IMR-90 (cell line): ENCODE results near the gene CTSH. TPM values are rescaled to one million over a fixed set of nuclear protein-coding genes. Genes with fewer than 3 reads are reported as not detected.

Source experiments
- ATAC-seq: fragments of 200-7000 bp; cut with Tn5 transposase; 2 replicates; pipeline ENCODE4 v1.9.1; 2020; ENCODE audit warnings: low read depth, mild to moderate bottlenecking, moderate library complexity
- BruUV-seq: library from RNA; stranded (reverse); fragments of 400-500 nt; replicated peaks from 2 replicates; lab custom pipeline; 2021; lab: Mats Ljungman, UMichigan
- CTCF ChIA-PET: fragments of 300-600 bp; formaldehyde crosslinking; extraction: SDS; loops from one replicate; lab custom pipeline; 2021; ENCODE audit warnings: antibody characterized with exemption; lab: Yijun Ruan, JAX
- POLR2A ChIA-PET: fragments of 300-600 bp; sonication (Branson Sonifier 250); formaldehyde crosslinking; loops from one replicate; lab custom pipeline; 2022; ENCODE audit warnings: antibody characterized with exemption; ENCODE audit not compliant: unreplicated experiment; lab: Charles Lee
- DNase-seq: peaks from one replicate; pipeline ENCODE4 v3.0.0; 2013
- H2AFZ ChIP-seq: replicated peaks from 2 replicates; pipeline ENCODE3; 2013; ENCODE audit warnings: low read length, mild to moderate bottlenecking; ENCODE audit not compliant: poor library complexity
- H2AK5ac ChIP-seq: 2 replicates; pipeline ENCODE4 v1.6.1; 2013; ENCODE audit warnings: low read depth, low read length, inconsistent platforms
- H2AK9ac ChIP-seq: replicated peaks from 2 replicates; pipeline ENCODE3; 2013; ENCODE audit warnings: mild to moderate bottlenecking, low read depth, low read length, moderate library complexity; ENCODE audit not compliant: poor library complexity
- H2BK120ac ChIP-seq: 2 replicates; pipeline ENCODE4 v1.6.1; 2013; ENCODE audit warnings: low read depth, low read length, inconsistent platforms
- H2BK15ac ChIP-seq: 3 replicates; pipeline ENCODE4 v1.6.1; 2013; ENCODE audit warnings: low read depth, low read length, inconsistent platforms
- H2BK20ac ChIP-seq: 2 replicates; pipeline ENCODE4 v1.6.1; 2013; ENCODE audit warnings: low read depth, mild to moderate bottlenecking, inconsistent platforms, low read length, moderate library complexity
- H2BK5ac ChIP-seq: 2 replicates; pipeline ENCODE4 v1.6.1; 2013; ENCODE audit warnings: mild to moderate bottlenecking, low read depth, low read length, inconsistent platforms; ENCODE audit not compliant: poor library complexity, severe bottlenecking
- H3K14ac ChIP-seq: replicated peaks from 2 replicates; pipeline ENCODE4 v1.6.1; 2013; ENCODE audit warnings: low read depth, low read length, inconsistent platforms
- H3K18ac ChIP-seq: 2 replicates; pipeline ENCODE4 v1.6.1; 2013; ENCODE audit warnings: low read depth, low read length, control low read depth
- H3K23ac ChIP-seq: 2 replicates; pipeline ENCODE4 v1.6.1; 2013; ENCODE audit warnings: low read depth, low read length, inconsistent platforms
- H3K27ac ChIP-seq: 2 replicates; pipeline ENCODE4 v1.5.1; 2013; ENCODE audit warnings: mild to moderate bottlenecking, control low read depth, low read length; ENCODE audit not compliant: insufficient read depth
- H3K27me3 ChIP-seq: 2 replicates; pipeline ENCODE4 v1.6.1; 2013; ENCODE audit warnings: low read length; ENCODE audit not compliant: control insufficient read depth, insufficient read depth
- H3K36me3 ChIP-seq: 2 replicates; pipeline ENCODE4 v1.6.1; 2013; ENCODE audit warnings: low read length, mixed read lengths; ENCODE audit not compliant: control insufficient read depth, insufficient read depth
- H3K4ac ChIP-seq: 2 replicates; pipeline ENCODE4 v1.6.1; 2013; ENCODE audit warnings: low read depth, low read length, inconsistent platforms
- H3K4me1 ChIP-seq: 2 replicates; pipeline ENCODE4 v1.6.1; 2013; ENCODE audit warnings: low read length, mixed read lengths; ENCODE audit not compliant: control insufficient read depth, insufficient read depth
- H3K4me2 ChIP-seq: 2 replicates; pipeline ENCODE4 v1.6.1; 2013; ENCODE audit warnings: low read depth, mild to moderate bottlenecking, control low read depth, low read length, moderate library complexity
- H3K4me3 ChIP-seq: 2 replicates; pipeline ENCODE4 v1.5.1; 2013; ENCODE audit warnings: low read depth, mild to moderate bottlenecking, control low read depth, low read length, moderate library complexity; ENCODE audit not compliant: insufficient read depth
- H3K56ac ChIP-seq: 2 replicates; pipeline ENCODE4 v1.6.1; 2013; ENCODE audit warnings: low read length, inconsistent platforms; ENCODE audit not compliant: insufficient read depth; ENCODE audit errors: extremely low read depth
- H3K79me1 ChIP-seq, 2 experiments: 2 replicates each; pipeline ENCODE4 v1.6.1; 2013; ENCODE audit warnings: low read length in 2 of 2, inconsistent platforms in 1 of 2, low read depth in 1 of 2
- H3K9ac ChIP-seq: 2 replicates; pipeline ENCODE4 v1.6.1; 2013; ENCODE audit warnings: low read depth, low read length, control low read depth
- H3K9me1 ChIP-seq: 2 replicates; pipeline ENCODE4 v1.6.1; 2013; ENCODE audit warnings: low read length, inconsistent platforms; ENCODE audit not compliant: insufficient read depth
- H3K9me3 ChIP-seq: 2 replicates; pipeline ENCODE4 v1.6.1; 2013; ENCODE audit warnings: low read length; ENCODE audit not compliant: control insufficient read depth, insufficient read depth
- H4K20me1 ChIP-seq: 2 replicates; pipeline ENCODE4 v1.6.1; 2013; ENCODE audit warnings: low read length, inconsistent platforms; ENCODE audit not compliant: insufficient read depth
- H4K5ac ChIP-seq: 2 replicates; pipeline ENCODE4 v1.6.1; 2013; ENCODE audit warnings: mild to moderate bottlenecking, low read depth, low read length, control low read depth
- H4K8ac ChIP-seq, 2 experiments: 2 replicates each; pipeline ENCODE4 v1.6.1; 2013; ENCODE audit warnings: low read depth in 2 of 2, low read length in 2 of 2, control low read depth in 1 of 2, inconsistent platforms in 1 of 2
- H4K91ac ChIP-seq: 2 replicates; pipeline ENCODE4 v1.6.1; 2013; ENCODE audit warnings: low read depth, low read length, inconsistent platforms; ENCODE audit not compliant: insufficient read depth
- CEBPB ChIP-seq: IDR thresholded peaks from 2 replicates; pipeline ENCODE4 v1.6.1; 2012; ENCODE audit warnings: low read depth, low read length, improper control_type of control experiment
- CTCF ChIP-seq: conservative IDR thresholded peaks from 2 replicates; pipeline ENCODE4 v1.5.1; 2012; ENCODE audit warnings: mild to moderate bottlenecking, low read depth, low read length, improper control_type of control experiment
- FOS ChIP-seq: fragments of 150-350 bp; IDR thresholded peaks from 2 replicates; pipeline ENCODE4 v1.6.1; 2016; ENCODE audit warnings: low read depth, low read length
- WGBS, 2 experiments: methylation state at CpG; one replicate each; pipeline versions ENCODE4 v1.1.5 to v1.1.7; 2013; ENCODE audit warnings: missing lambda C conversion rate in 2 of 2; ENCODE audit not compliant: insufficient read length in 1 of 2; ENCODE audit errors: extremely low coverage in 2 of 2; 5-methylcytosine and 5-hydroxymethylcytosine counted together
- dilution Hi-C: fragments of 300-500 bp; cut with HindIII; formaldehyde crosslinking; loops from one replicate; pipeline ENCODE4 v1.14.3; 2018; ENCODE audit warnings: low sequenced_read_pairs; ENCODE audit not compliant: unreplicated experiment
- in situ Hi-C: fragments of 300-500 bp; cut with MboI; formaldehyde crosslinking; loops from 3 replicates; pipeline ENCODE4 v1.14.3; 2019; ENCODE audit warnings: low sequenced_read_pairs, inconsistent platforms, mixed read lengths
- intact Hi-C: fragments of 100-400 bp; cut with micrococcal nuclease; formaldehyde crosslinking; loops from 2 replicates; pipeline ENCODE4 v1.10.0; 2022
- polyA plus RNA-seq, 3 experiments: library from polyadenylated mRNA; depleted of rRNA; stranded (reverse); fragments of >200 nt; gene quantifications; 2 replicates each; pipeline ENCODE4 v1.2.3, GENCODE V29; 2012; ENCODE audit warnings: low replicate concordance in 1 of 3
- total RNA-seq: library from RNA; depleted of rRNA; stranded (reverse); fragments of >200 nt; gene quantifications from 2 replicates; pipeline ENCODE4 v1.2.3, GENCODE V29; 2012

Gene CTSH
- total and polyA plus RNA-seq, 2 of the 4 experiments (the other 2 are of a cell fraction) = 11.7 to 13.9 TPM

GRCh38 chr15:78951841-78952238, 7.0 kb upstream of the CTSH start:
- Histone ChIP-seq H3K79me1 (no peaks in the 10 kb centered on the region), H3K9me1 (peaks cover 8% of the 10 kb centered on the region; the same call in 1 of the 2 replicates), H3K14ac (no peak overlapping the region), H2AK5ac (no peak overlapping the region), H3K9ac (no peak overlapping the region), H2AK9ac (no peak overlapping the region), H3K9me3 (no peaks in the 10 kb centered on the region), H3K4me3 (no peak overlapping the region), H2BK20ac (no peak overlapping the region), H2BK5ac (no peak overlapping the region), H3K23ac (no peak overlapping the region), H3K4me2 (no peak overlapping the region), H3K56ac (no peak overlapping the region), H2AFZ (no peak overlapping the region), H3K27me3 (peaks cover 13% of the 10 kb centered on the region), H4K8ac (no peak overlapping the region), H4K20me1 (no peaks in the 10 kb centered on the region), H3K4ac (no peak overlapping the region), H2BK15ac (no peak overlapping the region), H4K5ac (no peak overlapping the region), H3K36me3 (no peaks in the 10 kb centered on the region), H3K18ac (no peak overlapping the region), H3K27ac (no peak overlapping the region), H2BK120ac (no peak overlapping the region), H4K91ac (no peak overlapping the region), H3K4me1 (no peaks in the 10 kb centered on the region; the same call in 1 of the 2 replicates)
- ChIA-PET POLR2A (no interaction called here), CTCF (no interaction called here)
- BruUV-seq = no TSS peak
- WGBS, 2 experiments = 80% methylated on average over 1 of the region's 4 CpGs; no CpG with 5 or more reads in 1 of the 2 experiments
- DNase-seq (peak; percentile 47), ATAC-seq (no peak; the same call in 1 of the 2 replicates)
- intact Hi-C loops (loop anchor here (1.0 kb wide), 1 partner anchor 36 kb away; no protein-coding TSS in a partner anchor), in situ Hi-C loops (no loop called here), dilution Hi-C loops (no loop called here)
- TF ChIP-seq CTCF = no peak
- peak; percentile 25; the same call in 1 of the 2 replicates for TF ChIP-seq CEBPB
- TF ChIP-seq FOS = peak; percentile 29; the same call in 1 of the 2 replicates
